Uterus (tissue), 2 donors: ENCODE measurements around the gene SAP30BP.
"Not testable (repeated sequence)": the region's sequence is repeated elsewhere in the genome, so short reads cannot be mapped to it uniquely, and the experiment has no call there.

Experiments used
- POLR2A ChIP-seq, 2 donors: fragments of 450-650 bp; IDR thresholded peaks; one replicate each; pipeline ENCODE4 v1.6.1; 2016; ENCODE audit warnings: antibody characterized with exemption in 2 of 2, mild to moderate bottlenecking in 1 of 2, moderate library complexity in 1 of 2
- TF ChIP-seq, protein P1 (sequence below), 4 experiments: fragments of 200-600 bp in 2 of 4; fragments of 450-650 bp in 2 of 4; sonication (generic) in 2 of 4; IDR thresholded peaks; one replicate each; pipeline ENCODE4 v1.5.1; 2016 to 2019; ENCODE audit warnings: antibody characterized with exemption in 4 of 4, mild to moderate bottlenecking in 2 of 4, moderate library complexity in 1 of 4

DNA sequence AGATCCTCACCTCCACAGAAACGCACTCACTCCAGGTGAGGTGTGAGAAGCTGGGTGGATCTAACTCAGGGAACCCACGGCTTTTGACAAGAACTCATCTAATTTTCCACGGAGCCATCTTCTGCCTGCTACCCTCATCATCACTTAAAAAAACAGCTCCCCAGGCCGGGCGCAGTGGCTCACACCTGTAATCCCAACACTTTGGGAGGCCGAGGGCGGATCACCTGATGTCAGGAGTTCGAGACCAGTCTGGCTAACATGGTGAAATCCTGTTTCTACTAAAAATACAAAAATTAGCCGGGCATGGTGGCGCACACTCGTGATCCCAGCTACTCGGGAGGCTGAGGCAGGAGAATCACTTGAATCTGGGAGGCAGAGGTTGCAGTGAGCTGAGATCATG, 29.1 kb upstream of the SAP30BP start:
- not testable (repeated sequence) for TF ChIP-seq POLR2A (IDR thresholded peaks at IDR 0.05)
- TF ChIP-seq, protein P1, sequence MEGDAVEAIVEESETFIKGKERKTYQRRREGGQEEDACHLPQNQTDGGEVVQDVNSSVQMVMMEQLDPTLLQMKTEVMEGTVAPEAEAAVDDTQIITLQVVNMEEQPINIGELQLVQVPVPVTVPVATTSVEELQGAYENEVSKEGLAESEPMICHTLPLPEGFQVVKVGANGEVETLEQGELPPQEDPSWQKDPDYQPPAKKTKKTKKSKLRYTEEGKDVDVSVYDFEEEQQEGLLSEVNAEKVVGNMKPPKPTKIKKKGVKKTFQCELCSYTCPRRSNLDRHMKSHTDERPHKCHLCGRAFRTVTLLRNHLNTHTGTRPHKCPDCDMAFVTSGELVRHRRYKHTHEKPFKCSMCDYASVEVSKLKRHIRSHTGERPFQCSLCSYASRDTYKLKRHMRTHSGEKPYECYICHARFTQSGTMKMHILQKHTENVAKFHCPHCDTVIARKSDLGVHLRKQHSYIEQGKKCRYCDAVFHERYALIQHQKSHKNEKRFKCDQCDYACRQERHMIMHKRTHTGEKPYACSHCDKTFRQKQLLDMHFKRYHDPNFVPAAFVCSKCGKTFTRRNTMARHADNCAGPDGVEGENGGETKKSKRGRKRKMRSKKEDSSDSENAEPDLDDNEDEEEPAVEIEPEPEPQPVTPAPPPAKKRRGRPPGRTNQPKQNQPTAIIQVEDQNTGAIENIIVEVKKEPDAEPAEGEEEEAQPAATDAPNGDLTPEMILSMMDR (IDR thresholded peaks at IDR 0.05) = not testable (repeated sequence)
